K562 (cell line): Measurements from ENCODE around the gene DHPS. TPM values are rescaled to one million over a fixed set of nuclear protein-coding genes. Genes with fewer than 3 reads are reported as not detected.

Experiments used
- BRCA1 ChIP-seq, 2 experiments: fragments of 450-650 bp in 1 of 2; sonication (generic) in 1 of 2; formaldehyde crosslinking in 1 of 2; IDR thresholded peaks; 2 replicates each; pipeline versions ENCODE4 v1.5.0 to v1.6.1; 2017 to 2020; ENCODE audit warnings: mild to moderate bottlenecking in 1 of 2, missing genetic modification reagents in 1 of 2
- C11orf30 ChIP-seq: fragments of 450-650 bp; IDR thresholded peaks from 2 replicates; pipeline ENCODE4 v1.6.1; 2016; ENCODE audit warnings: low read depth, mild to moderate bottlenecking
- GATAD2B ChIP-seq: fragments of 450-650 bp; IDR thresholded peaks from 2 replicates; pipeline ENCODE4 v1.6.1; 2017; ENCODE audit warnings: mild to moderate bottlenecking, borderline replicate concordance
- KAT8 ChIP-seq: fragments of 450-650 bp; IDR thresholded peaks from 2 replicates; pipeline ENCODE4 v1.6.1; 2016; ENCODE audit warnings: low read depth, mild to moderate bottlenecking
- KDM1A ChIP-seq, 2 experiments: fragments of 450-650 bp; IDR thresholded peaks; 2 replicates each; pipeline ENCODE4 v1.6.1; 2016; ENCODE audit warnings: mild to moderate bottlenecking in 2 of 2
- KDM2B ChIP-seq: fragments of 250-450 bp; sonication (Bioruptor Pico); IDR thresholded peaks from 2 replicates; pipeline ENCODE4 v1.8.0; 2021; ENCODE audit warnings: mild to moderate bottlenecking, moderate library complexity
- NCOA1 ChIP-seq: fragments of 450-650 bp; IDR thresholded peaks from 2 replicates; pipeline ENCODE4 v1.6.1; 2016; ENCODE audit warnings: low read depth
- NCOA2 ChIP-seq, 2 experiments: fragments of 450-650 bp; IDR thresholded peaks; 2 replicates each; pipeline ENCODE4 v1.6.1; 2018; ENCODE audit warnings: mild to moderate bottlenecking in 2 of 2, moderate library complexity in 1 of 2; ENCODE audit not compliant: partially characterized antibody in 2 of 2
- NFXL1 ChIP-seq: fragments of 450-650 bp; formaldehyde crosslinking; IDR thresholded peaks from 2 replicates; pipeline ENCODE4 v1.4.0; 2021; ENCODE audit warnings: mild to moderate bottlenecking
- NUFIP1 ChIP-seq: fragments of 450-650 bp; IDR thresholded peaks from 2 replicates; pipeline ENCODE4 v1.6.1; 2018; ENCODE audit not compliant: partially characterized antibody
- RBBP5 ChIP-seq: fragments of 200-600 bp; sonication (generic); IDR thresholded peaks from 2 replicates; pipeline ENCODE4 v1.6.1; 2012; ENCODE audit warnings: borderline replicate concordance, mild to moderate bottlenecking, low read length, control low read depth, inconsistent platforms; ENCODE audit not compliant: insufficient read depth, poor library complexity, severe bottlenecking
- RCOR1 ChIP-seq, 2 experiments: IDR thresholded peaks; 2 replicates each; pipeline ENCODE4 v1.6.1; 2012; ENCODE audit warnings: low read depth in 2 of 2, low read length in 2 of 2, borderline replicate concordance in 1 of 2, improper control_type of control experiment in 1 of 2
- RFX5 ChIP-seq: IDR thresholded peaks from 2 replicates; pipeline ENCODE4 v1.6.1; 2011; ENCODE audit warnings: low read depth, mild to moderate bottlenecking, improper control_type of control experiment, low read length
- TSC22D4 ChIP-seq: fragments of 450-650 bp; IDR thresholded peaks from 2 replicates; pipeline ENCODE4 v1.6.1; 2016; ENCODE audit warnings: missing genetic modification characterization, missing biosample characterization, control low read depth
- ZNF280B ChIP-seq: fragments of 250-450 bp; sonication (Bioruptor Pico); IDR thresholded peaks from 2 replicates; pipeline ENCODE4 v1.5.1; 2021; ENCODE audit warnings: mild to moderate bottlenecking
- ZNF507 ChIP-seq: conservative IDR thresholded peaks from 2 replicates; pipeline ENCODE4 v1.6.1; 2017; ENCODE audit warnings: missing genetic modification characterization, missing compliant biosample characterization
- ZNF766 ChIP-seq: fragments of 200-800 bp; sonication (Bioruptor generic); conservative IDR thresholded peaks from 2 replicates; pipeline ENCODE4 v1.6.1; 2016; ENCODE audit warnings: missing genetic modification characterization, missing compliant biosample characterization
- ZSCAN32 ChIP-seq: fragments of 450-650 bp; formaldehyde crosslinking; IDR thresholded peaks from 2 replicates; pipeline ENCODE4 v1.4.0; 2020; ENCODE audit warnings: mild to moderate bottlenecking, moderate library complexity
- polyA plus RNA-seq, 8 experiments: library from polyadenylated mRNA; depleted of rRNA in 4 of 8; stranded (reverse) in 5 of 8; unstranded in 3 of 8; fragments of >200 nt; fragmentation: Nextera tagmentation in 2 of 8; fragmentation: Illumina TruSeq in 1 of 8; extraction: Ambion mirVana in 2 of 8; extraction: Trizol in 1 of 8; gene quantifications; 2 replicates each; pipeline versions ENCODE4 v1.2.1 to v1.2.3, GENCODE V29; 2011 to 2014; ENCODE audit warnings: inconsistent platforms in 1 of 8, missing spikeins in 1 of 8
- total RNA-seq, 7 experiments: library from RNA; depleted of rRNA in 6 of 7; stranded (reverse); fragments of >200 nt in 6 of 7; fragmentation: Illumina TruSeq in 2 of 7; extraction: Trizol in 2 of 7; gene quantifications; 2 replicates each; pipeline versions ENCODE4 v1.2.1 to v1.2.3, GENCODE V29; 2011 to 2021; ENCODE audit warnings: low replicate concordance in 1 of 7
- TF ChIP-seq, protein P1 (sequence below): fragments of 150-350 bp; IDR thresholded peaks from 2 replicates; pipeline ENCODE4 v1.6.1; 2014; ENCODE audit warnings: low read depth, mild to moderate bottlenecking, low read length, borderline replicate concordance
- TF ChIP-seq, protein P2 (sequence below): IDR thresholded peaks from 3 replicates; pipeline ENCODE4 v1.6.1; 2011; ENCODE audit warnings: borderline replicate concordance, mild to moderate bottlenecking, moderate library complexity; ENCODE audit not compliant: insufficient read length; ENCODE audit errors: extremely low read depth

The DHPS gene
- total and polyA plus RNA-seq, 9 of the 15 experiments (the other 6 are each of a cell fraction or from before 2014, with no cell fraction given) = 47.1 to 110 (median 79.9) TPM

- TF ChIP-seq NFXL1 (CRISPR knock-in tag) = no peak
- TF ChIP-seq C11orf30 = peak; percentile 87
- TF ChIP-seq RCOR1 (IDR thresholded peaks at IDR 0.05; ENCODE audit: borderline replicate concordance in 1 of 2, low read depth in 2 of 2, low read length in 2 of 2) = peak in 1 of 2 experiments; percentile 67; a peak in 1 of 4 replicates
- TF ChIP-seq GATAD2B = 0 out of 2 replicates have a peak, but pooled peaks have one; percentile 43
- TF ChIP-seq RBBP5 = no peak
- TF ChIP-seq KAT8 = no peak
- no peak for TF ChIP-seq NUFIP1
- TF ChIP-seq ZNF280B (CRISPR knock-in tag) = no peak
- TF ChIP-seq, protein P1, sequence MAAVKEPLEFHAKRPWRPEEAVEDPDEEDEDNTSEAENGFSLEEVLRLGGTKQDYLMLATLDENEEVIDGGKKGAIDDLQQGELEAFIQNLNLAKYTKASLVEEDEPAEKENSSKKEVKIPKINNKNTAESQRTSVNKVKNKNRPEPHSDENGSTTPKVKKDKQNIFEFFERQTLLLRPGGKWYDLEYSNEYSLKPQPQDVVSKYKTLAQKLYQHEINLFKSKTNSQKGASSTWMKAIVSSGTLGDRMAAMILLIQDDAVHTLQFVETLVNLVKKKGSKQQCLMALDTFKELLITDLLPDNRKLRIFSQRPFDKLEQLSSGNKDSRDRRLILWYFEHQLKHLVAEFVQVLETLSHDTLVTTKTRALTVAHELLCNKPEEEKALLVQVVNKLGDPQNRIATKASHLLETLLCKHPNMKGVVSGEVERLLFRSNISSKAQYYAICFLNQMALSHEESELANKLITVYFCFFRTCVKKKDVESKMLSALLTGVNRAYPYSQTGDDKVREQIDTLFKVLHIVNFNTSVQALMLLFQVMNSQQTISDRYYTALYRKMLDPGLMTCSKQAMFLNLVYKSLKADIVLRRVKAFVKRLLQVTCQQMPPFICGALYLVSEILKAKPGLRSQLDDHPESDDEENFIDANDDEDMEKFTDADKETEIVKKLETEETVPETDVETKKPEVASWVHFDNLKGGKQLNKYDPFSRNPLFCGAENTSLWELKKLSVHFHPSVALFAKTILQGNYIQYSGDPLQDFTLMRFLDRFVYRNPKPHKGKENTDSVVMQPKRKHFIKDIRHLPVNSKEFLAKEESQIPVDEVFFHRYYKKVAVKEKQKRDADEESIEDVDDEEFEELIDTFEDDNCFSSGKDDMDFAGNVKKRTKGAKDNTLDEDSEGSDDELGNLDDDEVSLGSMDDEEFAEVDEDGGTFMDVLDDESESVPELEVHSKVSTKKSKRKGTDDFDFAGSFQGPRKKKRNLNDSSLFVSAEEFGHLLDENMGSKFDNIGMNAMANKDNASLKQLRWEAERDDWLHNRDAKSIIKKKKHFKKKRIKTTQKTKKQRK = no peak
- no peak for TF ChIP-seq RFX5
- no peak for TF ChIP-seq NCOA2 (IDR thresholded peaks at IDR 0.05; ENCODE audit: partially characterized antibody in 2 of 2)
- peak in 1 of 2 experiments; percentile 37; a peak in 1 of 4 replicates for TF ChIP-seq KDM1A (IDR thresholded peaks at IDR 0.05)
- TF ChIP-seq ZNF766 (CRISPR knock-in tag) = peak; percentile 79; the same call in 1 of the 2 replicates
- no peak for TF ChIP-seq KDM2B (CRISPR knock-in tag)
- TF ChIP-seq BRCA1 (IDR thresholded peaks at IDR 0.05) = no peak
- no peak for TF ChIP-seq BRCA1 (CRISPR knock-in tag; IDR thresholded peaks at IDR 0.05)
- TF ChIP-seq NCOA1 = no peak
- TF ChIP-seq, protein P2, sequence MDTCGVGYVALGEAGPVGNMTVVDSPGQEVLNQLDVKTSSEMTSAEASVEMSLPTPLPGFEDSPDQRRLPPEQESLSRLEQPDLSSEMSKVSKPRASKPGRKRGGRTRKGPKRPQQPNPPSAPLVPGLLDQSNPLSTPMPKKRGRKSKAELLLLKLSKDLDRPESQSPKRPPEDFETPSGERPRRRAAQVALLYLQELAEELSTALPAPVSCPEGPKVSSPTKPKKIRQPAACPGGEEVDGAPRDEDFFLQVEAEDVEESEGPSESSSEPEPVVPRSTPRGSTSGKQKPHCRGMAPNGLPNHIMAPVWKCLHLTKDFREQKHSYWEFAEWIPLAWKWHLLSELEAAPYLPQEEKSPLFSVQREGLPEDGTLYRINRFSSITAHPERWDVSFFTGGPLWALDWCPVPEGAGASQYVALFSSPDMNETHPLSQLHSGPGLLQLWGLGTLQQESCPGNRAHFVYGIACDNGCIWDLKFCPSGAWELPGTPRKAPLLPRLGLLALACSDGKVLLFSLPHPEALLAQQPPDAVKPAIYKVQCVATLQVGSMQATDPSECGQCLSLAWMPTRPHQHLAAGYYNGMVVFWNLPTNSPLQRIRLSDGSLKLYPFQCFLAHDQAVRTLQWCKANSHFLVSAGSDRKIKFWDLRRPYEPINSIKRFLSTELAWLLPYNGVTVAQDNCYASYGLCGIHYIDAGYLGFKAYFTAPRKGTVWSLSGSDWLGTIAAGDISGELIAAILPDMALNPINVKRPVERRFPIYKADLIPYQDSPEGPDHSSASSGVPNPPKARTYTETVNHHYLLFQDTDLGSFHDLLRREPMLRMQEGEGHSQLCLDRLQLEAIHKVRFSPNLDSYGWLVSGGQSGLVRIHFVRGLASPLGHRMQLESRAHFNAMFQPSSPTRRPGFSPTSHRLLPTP = no peak
- TF ChIP-seq ZSCAN32 = no peak
- TF ChIP-seq ZNF507 (tag) = no peak
- no peak for TF ChIP-seq TSC22D4
These were observed 41.1 kb upstream of the DHPS start (continued) for GRCh38 chr19:12722566-12723380.
